Activated T-cell treated with anti-CD3 and anti-CD28 coated beads, Interleukin-2, amount 50 U/mL, for 4 hours (primary cell): ENCODE results near the gene NIPBL. TPM values are rescaled to one million over a fixed set of nuclear protein-coding genes. Genes with fewer than 3 reads are reported as not detected.
"Not testable (repeated sequence)": the region's sequence is repeated elsewhere in the genome, so short reads cannot be mapped to it uniquely, and the experiment has no call there.

ENCODE experiments used
- ATAC-seq, 2 donors: fragments of 200-7000 bp; cut with Tn5 transposase; one replicate each; pipeline ENCODE4 v1.10.0; 2021
- DNase-seq: peaks from one replicate; pipeline ENCODE4 v3.0.0-alpha.2; 2020
- H3K27me3 Mint-ChIP-seq: one replicate; pipeline ENCODE4 v1.8.0; 2021; ENCODE audit warnings: low read depth, mixed read lengths
- H3K36me3 Mint-ChIP-seq: one replicate; pipeline ENCODE4 v1.8.0; 2022; ENCODE audit warnings: mixed read lengths; ENCODE audit not compliant: insufficient read depth
- H3K4me1 Mint-ChIP-seq: one replicate; pipeline ENCODE4 v1.8.0; 2021; ENCODE audit warnings: low read depth, mixed read lengths
- H3K4me3 Mint-ChIP-seq: one replicate; pipeline ENCODE4 v1.8.0; 2021; ENCODE audit warnings: mild to moderate bottlenecking, moderate library complexity, mixed read lengths
- H3K9me3 Mint-ChIP-seq: one replicate; pipeline ENCODE4 v1.8.0; 2021; ENCODE audit warnings: mixed read lengths
- total RNA-seq, 3 donors: library from RNA; stranded (reverse); gene quantifications; one replicate each; pipeline ENCODE4 v1.2.1, GENCODE V29; 2021

Gene NIPBL
- total RNA-seq, 3 donors from 2014 or later = 42.0 to 56.0 (median 43.4) TPM

GRCh38 chr5:36885566-36886485 is 9.3 kb downstream of the NIPBL start:
- no peak overlapping the region for H3K4me3 Mint-ChIP-seq
- ATAC-seq = no peak
- peaks cover 74% of the 10 kb centered on the region for H3K4me1 Mint-ChIP-seq
- peaks cover 19% of the 10 kb centered on the region for H3K36me3 Mint-ChIP-seq
- H3K27me3 Mint-ChIP-seq = no peaks in the 10 kb centered on the region
- DNase-seq = no peak
- H3K9me3 Mint-ChIP-seq = no peaks in the 10 kb centered on the region

- no peaks in the 10 kb centered on the region for H3K27me3 Mint-ChIP-seq
- no peak for ATAC-seq
- H3K4me3 Mint-ChIP-seq = no peak overlapping the region
- H3K9me3 Mint-ChIP-seq = peaks cover 6% of the 10 kb centered on the region
- no peak for DNase-seq
- peaks cover 70% of the 10 kb centered on the region for H3K4me1 Mint-ChIP-seq
- peaks cover 25% of the 10 kb centered on the region for H3K36me3 Mint-ChIP-seq
Observed at GRCh38 chr5:36886791-36887190, 10.2 kb downstream of the NIPBL start.

GRCh38 chr5:36887532-36887931 is 11.0 kb downstream of the NIPBL start:
- Mint-ChIP-seq H3K4me3 (peak overlapping the region; percentile 35), H3K27me3 (no peaks in the 10 kb centered on the region), H3K9me3 (peaks cover 10% of the 10 kb centered on the region), H3K4me1 (peaks cover 64% of the 10 kb centered on the region), H3K36me3 (peaks cover 28% of the 10 kb centered on the region)
- ATAC-seq (peak in 1 of 2 donors; percentile 42), DNase-seq (no peak)

- ATAC-seq = no peak
- H3K4me1 Mint-ChIP-seq = peaks cover 65% of the 10 kb centered on the region
- peaks cover 28% of the 10 kb centered on the region for H3K36me3 Mint-ChIP-seq
- H3K4me3 Mint-ChIP-seq = no peak overlapping the region
- no peak for DNase-seq
- H3K9me3 Mint-ChIP-seq = peaks cover 10% of the 10 kb centered on the region
- no peaks in the 10 kb centered on the region for H3K27me3 Mint-ChIP-seq
Observed at GRCh38 chr5:36888303-36888702, 11.7 kb downstream of the NIPBL start.

GRCh38 chr5:36889264-36889663 is 12.7 kb downstream of the NIPBL start:
- DNase-seq (no peak), ATAC-seq (peak; percentile 94)
- Mint-ChIP-seq H3K4me1 (peaks cover 68% of the 10 kb centered on the region), H3K4me3 (no peak overlapping the region), H3K9me3 (peaks cover 10% of the 10 kb centered on the region), H3K36me3 (peaks cover 26% of the 10 kb centered on the region), H3K27me3 (no peaks in the 10 kb centered on the region)

GRCh38 chr5:36891266-36891665 is 14.7 kb downstream of the NIPBL start:
- no peak overlapping the region for H3K4me3 Mint-ChIP-seq
- DNase-seq (no peak), ATAC-seq (no peak)
- peaks cover 16% of the 10 kb centered on the region for H3K36me3 Mint-ChIP-seq
- peaks cover 10% of the 10 kb centered on the region for H3K9me3 Mint-ChIP-seq
- peaks cover 72% of the 10 kb centered on the region for H3K4me1 Mint-ChIP-seq
- no peaks in the 10 kb centered on the region for H3K27me3 Mint-ChIP-seq

GRCh38 chr5:36892085-36892830 is 15.7 kb downstream of the NIPBL start:
- not testable (repeated sequence) for H3K4me3 Mint-ChIP-seq, H3K27me3 Mint-ChIP-seq, DNase-seq, ATAC-seq
- Mint-ChIP-seq H3K9me3 (peaks cover 10% of the 10 kb centered on the region), H3K36me3 (peaks cover 14% of the 10 kb centered on the region), H3K4me1 (peaks cover 69% of the 10 kb centered on the region)

- ATAC-seq (no peak), DNase-seq (no peak)
- Mint-ChIP-seq H3K36me3 (peaks cover 11% of the 10 kb centered on the region), H3K9me3 (peaks cover 10% of the 10 kb centered on the region), H3K4me3 (no peak overlapping the region), H3K4me1 (peaks cover 67% of the 10 kb centered on the region), H3K27me3 (no peaks in the 10 kb centered on the region)
Observed at GRCh38 chr5:36894954-36895353, 18.4 kb downstream of the NIPBL start.

- H3K4me1 Mint-ChIP-seq = peaks cover 71% of the 10 kb centered on the region
- ATAC-seq = no peak
Observed at GRCh38 chr5:36896476-36896875, 19.9 kb downstream of the NIPBL start.

GRCh38 chr5:36897616-36898015 is 21.0 kb downstream of the NIPBL start:
- DNase-seq = no peak
- H3K9me3 Mint-ChIP-seq = peaks cover 13% of the 10 kb centered on the region
- no peak for ATAC-seq
- H3K4me1 Mint-ChIP-seq = peaks cover 79% of the 10 kb centered on the region
- H3K27me3 Mint-ChIP-seq = no peaks in the 10 kb centered on the region
- H3K4me3 Mint-ChIP-seq = no peak overlapping the region
- H3K36me3 Mint-ChIP-seq = peaks cover 7% of the 10 kb centered on the region

More at GRCh38 chr5:36896476-36896875, 19.9 kb downstream of the NIPBL start:
- Mint-ChIP-seq H3K36me3 (peaks cover 8% of the 10 kb centered on the region), H3K27me3 (no peaks in the 10 kb centered on the region), H3K4me3 (no peak overlapping the region), H3K9me3 (peaks cover 13% of the 10 kb centered on the region)
- DNase-seq = no peak

GRCh38 chr5:36899860-36900259 is 23.3 kb downstream of the NIPBL start:
- H3K4me1 Mint-ChIP-seq = peaks cover 84% of the 10 kb centered on the region
- H3K27me3 Mint-ChIP-seq = no peaks in the 10 kb centered on the region
- ATAC-seq = no peak

GRCh38 chr5:36900283-36900682 is 23.7 kb downstream of the NIPBL start:
- ATAC-seq (no peak), DNase-seq (no peak)
- Mint-ChIP-seq H3K9me3 (peaks cover 13% of the 10 kb centered on the region), H3K4me1 (peaks cover 84% of the 10 kb centered on the region), H3K36me3 (peaks cover 9% of the 10 kb centered on the region), H3K27me3 (no peaks in the 10 kb centered on the region), H3K4me3 (no peak overlapping the region)

More at GRCh38 chr5:36899860-36900259, 23.3 kb downstream of the NIPBL start:
- DNase-seq = no peak
- H3K36me3 Mint-ChIP-seq = peaks cover 7% of the 10 kb centered on the region
- H3K9me3 Mint-ChIP-seq = peaks cover 13% of the 10 kb centered on the region
- H3K4me3 Mint-ChIP-seq = no peak overlapping the region

GRCh38 chr5:36901077-36901476 is 24.5 kb downstream of the NIPBL start:
- not testable (repeated sequence) for ATAC-seq, H3K36me3 Mint-ChIP-seq, DNase-seq, H3K27me3 Mint-ChIP-seq, H3K4me3 Mint-ChIP-seq
- peaks cover 80% of the 10 kb centered on the region for H3K4me1 Mint-ChIP-seq
- peaks cover 13% of the 10 kb centered on the region for H3K9me3 Mint-ChIP-seq

GRCh38 chr5:36901856-36902255 is 25.3 kb downstream of the NIPBL start:
- peaks cover 9% of the 10 kb centered on the region for H3K36me3 Mint-ChIP-seq
- H3K9me3 Mint-ChIP-seq = peaks cover 13% of the 10 kb centered on the region
- peaks cover 81% of the 10 kb centered on the region for H3K4me1 Mint-ChIP-seq
- ATAC-seq (no peak), DNase-seq (no peak)
- no peak overlapping the region for H3K4me3 Mint-ChIP-seq
- H3K27me3 Mint-ChIP-seq = no peaks in the 10 kb centered on the region
